ENCODE results near the gene ELF4.

DNA sequence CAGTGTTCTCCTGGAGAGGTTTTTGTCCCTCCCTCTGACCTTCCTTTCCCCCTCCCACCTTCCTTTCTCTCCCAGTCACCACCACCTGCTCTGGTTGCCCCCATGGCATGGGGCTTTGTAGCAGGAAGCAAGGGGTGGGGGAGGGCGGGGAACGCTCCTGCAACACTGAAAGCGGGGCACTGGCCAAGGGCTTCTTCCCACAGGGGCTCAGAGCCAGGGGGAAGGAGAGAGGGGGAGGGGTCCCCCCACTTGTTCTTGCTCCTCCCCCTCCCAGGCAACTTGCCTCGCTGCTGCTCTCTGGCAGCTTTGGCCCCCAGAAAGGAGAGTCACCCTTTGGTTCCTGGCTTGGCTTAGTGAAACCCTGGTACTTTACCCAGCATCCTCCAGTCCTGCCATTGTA is 79.5 kb downstream of the ELF4 start:
- TF ChIP-seq, protein P1, sequence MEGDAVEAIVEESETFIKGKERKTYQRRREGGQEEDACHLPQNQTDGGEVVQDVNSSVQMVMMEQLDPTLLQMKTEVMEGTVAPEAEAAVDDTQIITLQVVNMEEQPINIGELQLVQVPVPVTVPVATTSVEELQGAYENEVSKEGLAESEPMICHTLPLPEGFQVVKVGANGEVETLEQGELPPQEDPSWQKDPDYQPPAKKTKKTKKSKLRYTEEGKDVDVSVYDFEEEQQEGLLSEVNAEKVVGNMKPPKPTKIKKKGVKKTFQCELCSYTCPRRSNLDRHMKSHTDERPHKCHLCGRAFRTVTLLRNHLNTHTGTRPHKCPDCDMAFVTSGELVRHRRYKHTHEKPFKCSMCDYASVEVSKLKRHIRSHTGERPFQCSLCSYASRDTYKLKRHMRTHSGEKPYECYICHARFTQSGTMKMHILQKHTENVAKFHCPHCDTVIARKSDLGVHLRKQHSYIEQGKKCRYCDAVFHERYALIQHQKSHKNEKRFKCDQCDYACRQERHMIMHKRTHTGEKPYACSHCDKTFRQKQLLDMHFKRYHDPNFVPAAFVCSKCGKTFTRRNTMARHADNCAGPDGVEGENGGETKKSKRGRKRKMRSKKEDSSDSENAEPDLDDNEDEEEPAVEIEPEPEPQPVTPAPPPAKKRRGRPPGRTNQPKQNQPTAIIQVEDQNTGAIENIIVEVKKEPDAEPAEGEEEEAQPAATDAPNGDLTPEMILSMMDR (IDR thresholded peaks at IDR 0.05 in 2 of 3, conservative IDR thresholded peaks at IDR 0.05 in 1 of 3; ENCODE audit: control insufficient read depth in 2 of 3, extremely low read depth in 1 of 3, insufficient read depth in 1 of 3, low read depth in 3 of 3, low read length in 3 of 3): no peak
- TF ChIP-seq FOS (IDR thresholded peaks at IDR 0.05; ENCODE audit: borderline replicate concordance, extremely low read depth, insufficient read length) (no peak), CREB1 (IDR thresholded peaks at IDR 0.05; ENCODE audit: low read depth) (no peak), ZZZ3 (IDR thresholded peaks at IDR 0.05; ENCODE audit: control insufficient read depth, insufficient read length, low read depth) (no peak), REST (IDR thresholded peaks at IDR 0.05; ENCODE audit: low read depth, low read length) (no peak)
- TF ChIP-seq, protein P2, sequence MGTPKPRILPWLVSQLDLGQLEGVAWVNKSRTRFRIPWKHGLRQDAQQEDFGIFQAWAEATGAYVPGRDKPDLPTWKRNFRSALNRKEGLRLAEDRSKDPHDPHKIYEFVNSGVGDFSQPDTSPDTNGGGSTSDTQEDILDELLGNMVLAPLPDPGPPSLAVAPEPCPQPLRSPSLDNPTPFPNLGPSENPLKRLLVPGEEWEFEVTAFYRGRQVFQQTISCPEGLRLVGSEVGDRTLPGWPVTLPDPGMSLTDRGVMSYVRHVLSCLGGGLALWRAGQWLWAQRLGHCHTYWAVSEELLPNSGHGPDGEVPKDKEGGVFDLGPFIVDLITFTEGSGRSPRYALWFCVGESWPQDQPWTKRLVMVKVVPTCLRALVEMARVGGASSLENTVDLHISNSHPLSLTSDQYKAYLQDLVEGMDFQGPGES (IDR thresholded peaks at IDR 0.05): no peak

All from GM12878 (cell line).